HCT116 (cell line): ENCODE measurements around the gene ANKRD49. TPM values are rescaled to one million over a fixed set of nuclear protein-coding genes. Genes with fewer than 3 reads are reported as not detected.
"Not testable (repeated sequence)": the region's sequence is repeated elsewhere in the genome, so short reads cannot be mapped to it uniquely, and the experiment has no call there.

Source experiments
- ATAC-seq: fragments of 200-7000 bp; cut with Tn5 transposase; 2 replicates; pipeline ENCODE4 v1.9.1; 2020; ENCODE audit warnings: mild to moderate bottlenecking, moderate library complexity
- BruUV-seq: library from RNA; stranded (reverse); fragments of 400-500 nt; replicated peaks from 2 replicates; lab custom pipeline; 2021; lab: Mats Ljungman, UMichigan
- CTCF ChIA-PET: fragments of 300-600 bp; sonication (Branson Sonifier 250); formaldehyde crosslinking; loops from one replicate; lab custom pipeline; 2021; ENCODE audit warnings: antibody characterized with exemption; lab: Charles Lee
- POLR2A ChIA-PET: fragments of 300-600, 350-600 bp; sonication (Branson Sonifier 250); formaldehyde crosslinking; loops from one replicate; lab custom pipeline; 2021; ENCODE audit warnings: antibody characterized with exemption; lab: Charles Lee
- RAD21 ChIA-PET, 2 experiments: fragments of 300-600 bp; sonication (Branson Sonifier 250); formaldehyde crosslinking; loops; one replicate each; lab custom pipeline; 2023; ENCODE audit warnings: low total read pairs in 2 of 2; ENCODE audit not compliant: uncharacterized antibody in 2 of 2, unreplicated experiment in 2 of 2, low non-redundant PET in 1 of 2; lab: Charles Lee
- DNase-seq: peaks from one replicate; pipeline ENCODE4 v3.0.0-alpha.2; 2010; ENCODE audit warnings: low read depth, low spot score
- H2AFZ ChIP-seq: fragments of 200-600 bp; shearing (Covaris generic), sonication (generic); 2 replicates; pipeline ENCODE4 v1.6.1; 2017; ENCODE audit warnings: low read depth, mixed run types, mixed read lengths, antibody characterized with exemption, low read length; ENCODE audit not compliant: poor library complexity, severe bottlenecking
- H3K27ac ChIP-seq: 2 replicates; pipeline ENCODE4 v1.5.1; 2012; ENCODE audit warnings: low read depth, low read length
- H3K27me3 ChIP-seq: fragments of 200-600 bp; sonication (generic); 2 replicates; pipeline ENCODE4 v1.6.1; 2016; ENCODE audit warnings: mixed run types, low read length, mixed read lengths; ENCODE audit not compliant: insufficient read depth
- H3K36me3 ChIP-seq, 2 experiments: fragments of 200-500 bp in 1 of 2; fragments of 200-600 bp in 1 of 2; sonication (Bioruptor generic) in 1 of 2; sonication (generic) in 1 of 2; 2 replicates each; pipeline versions ENCODE4 v1.5.1 to v1.6.1; 2014 to 2016; ENCODE audit warnings: low read length in 2 of 2, inconsistent platforms in 1 of 2, mixed read lengths in 1 of 2, mixed run types in 1 of 2; ENCODE audit not compliant: insufficient read depth in 2 of 2, control insufficient read depth in 1 of 2
- H3K4me1 ChIP-seq, 2 experiments: fragments of 200-600 bp in 1 of 2; sonication (generic) in 1 of 2; 2 replicates each; pipeline versions ENCODE4 v1.5.1 to v1.6.1; 2012 to 2017; ENCODE audit warnings: low read length in 2 of 2, inconsistent platforms in 1 of 2, mild to moderate bottlenecking in 1 of 2, mixed read lengths in 1 of 2, mixed run types in 1 of 2, moderate library complexity in 1 of 2; ENCODE audit not compliant: insufficient read depth in 2 of 2, control insufficient read depth in 1 of 2
- H3K4me2 ChIP-seq: fragments of 200-600 bp; sonication (generic); 2 replicates; pipeline ENCODE4 v1.6.1; 2017; ENCODE audit warnings: mixed run types, low read length, mixed read lengths
- H3K4me3 ChIP-seq, 2 experiments: fragments of 200-600 bp in 1 of 2; sonication (generic) in 1 of 2; replicated peaks in 1 of 2; 2 replicates each; pipeline ENCODE4 v1.5.1; 2011 to 2016; ENCODE audit warnings: low read length in 2 of 2, control low read depth in 1 of 2, low read depth in 1 of 2, mild to moderate bottlenecking in 1 of 2, mixed read lengths in 1 of 2, mixed run types in 1 of 2
- H3K79me2 ChIP-seq: fragments of 200-600 bp; sonication (generic); 2 replicates; pipeline ENCODE4 v1.6.1; 2017; ENCODE audit warnings: mild to moderate bottlenecking, mixed run types, low read length, moderate library complexity, mixed read lengths; ENCODE audit not compliant: insufficient read depth
- H3K9ac ChIP-seq: fragments of 200-600 bp; sonication (generic); 2 replicates; pipeline ENCODE4 v1.6.1; 2016; ENCODE audit warnings: low read length, mixed read lengths
- H3K9me2 ChIP-seq: fragments of 200-600 bp; sonication (generic), shearing (Covaris generic); 2 replicates; pipeline ENCODE4 v1.6.1; 2017; ENCODE audit warnings: mixed run types, mild to moderate bottlenecking, moderate library complexity; ENCODE audit not compliant: insufficient read depth
- H3K9me3 ChIP-seq, 2 experiments: fragments of 200-500 bp in 1 of 2; fragments of 200-600 bp in 1 of 2; sonication (Bioruptor generic) in 1 of 2; sonication (generic) in 1 of 2; 2 replicates each; pipeline ENCODE4 v1.6.1; 2014 to 2017; ENCODE audit warnings: low read length in 2 of 2, mixed read lengths in 2 of 2, inconsistent platforms in 1 of 2, low read depth in 1 of 2, mild to moderate bottlenecking in 1 of 2, mixed run types in 1 of 2, moderate library complexity in 1 of 2; ENCODE audit not compliant: control insufficient read depth in 1 of 2, insufficient read depth in 1 of 2
- H4K20me1 ChIP-seq: fragments of 200-600 bp; sonication (generic), shearing (Covaris generic); 2 replicates; pipeline ENCODE4 v1.6.1; 2017; ENCODE audit warnings: mixed run types, mild to moderate bottlenecking, moderate library complexity; ENCODE audit not compliant: insufficient read depth
- CBX3 ChIP-seq: IDR thresholded peaks from 2 replicates; pipeline ENCODE4 v1.6.1; 2012; ENCODE audit warnings: low read depth
- CTCF ChIP-seq, 3 experiments: fragments of 200-600 bp in 1 of 3; sonication (generic) in 1 of 3; IDR thresholded peaks in 2 of 3; conservative IDR thresholded peaks in 1 of 3; 2 replicates each; pipeline ENCODE4 v1.5.1; 2012 to 2017; ENCODE audit warnings: low read depth in 2 of 3, low read length in 2 of 3, antibody characterized with exemption in 1 of 3, borderline replicate concordance in 1 of 3, control low read depth in 1 of 3, mild to moderate bottlenecking in 1 of 3, mixed read lengths in 1 of 3, mixed run types in 1 of 3, moderate library complexity in 1 of 3; ENCODE audit not compliant: insufficient read depth in 1 of 3
- EZH2 ChIP-seq: fragments of 200-600 bp; sonication (generic); IDR thresholded peaks from 2 replicates; pipeline ENCODE4 v1.6.1; 2017; ENCODE audit warnings: antibody characterized with exemption, mixed run types
- RAD21 ChIP-seq: IDR thresholded peaks from 2 replicates; pipeline ENCODE4 v1.6.1; 2012; ENCODE audit warnings: low read depth, mild to moderate bottlenecking
- ZNF274 ChIP-seq: fragments of 200-500 bp; sonication (Bioruptor generic); IDR thresholded peaks from 2 replicates; pipeline ENCODE4 v1.6.1; 2014; ENCODE audit warnings: mild to moderate bottlenecking, low read depth, low read length, inconsistent platforms
- intact Hi-C: fragments of 100-400 bp; cut with micrococcal nuclease; formaldehyde crosslinking; loops from 2 replicates; pipeline ENCODE4 v1.10.0; 2022
- total RNA-seq: library from RNA; stranded (reverse); gene quantifications from one replicate; pipeline ENCODE4 v1.2.1, GENCODE V29; 2021; ENCODE audit not compliant: unreplicated experiment

Gene ANKRD49
- total RNA-seq, 1 experiment from 2014 or later = 8.2 TPM

GRCh38 chr11:94504689-94505293 is 11.0 kb downstream of the ANKRD49 start:
- H3K27me3 ChIP-seq = no peaks in the 10 kb centered on the region
- H2AFZ ChIP-seq = no peak overlapping the region
- no peak overlapping the region for H3K27ac ChIP-seq
- RAD21 ChIA-PET = interaction anchor here (0.6 to 2.2 kb wide), 3 partner anchors 609 to 630 kb away, joined by 3 to 13 read pairs (median 8); no protein-coding TSS in a partner anchor
- no peak overlapping the region for H3K9ac ChIP-seq
- H3K79me2 ChIP-seq = no peaks in the 10 kb centered on the region
- no TSS peak for BruUV-seq
- intact Hi-C loops = loop anchor here (1.0 to 10.0 kb wide), 7 partner anchors 179 to 1560 kb away; no protein-coding TSS in a partner anchor
- no peak overlapping the region for H3K4me2 ChIP-seq
- no peak overlapping the region for H3K4me3 ChIP-seq
- H3K9me2 ChIP-seq = no peaks in the 10 kb centered on the region
- ATAC-seq = peak; percentile 79
- no peaks in the 10 kb centered on the region for H3K9me3 ChIP-seq
- no peaks in the 10 kb centered on the region for H3K4me1 ChIP-seq
- peak; percentile 55 to 72 (median 69) for TF ChIP-seq CTCF (IDR thresholded peaks at IDR 0.05 in 2 of 3, conservative IDR thresholded peaks at IDR 0.05 in 1 of 3; ENCODE audit: borderline replicate concordance in 1 of 3, insufficient read depth in 1 of 3, low read depth in 2 of 3, low read length in 2 of 3)
- peak; percentile 86 for TF ChIP-seq RAD21
- no peak for TF ChIP-seq CBX3
- TF ChIP-seq EZH2 = no peak
- no peak for TF ChIP-seq ZNF274
- H4K20me1 ChIP-seq = no peaks in the 10 kb centered on the region
- CTCF ChIA-PET = interaction anchor here (0.6 to 3.0 kb wide), 19 partner anchors 10 to 1268 kb away, joined by 3 to 54 read pairs (median 5); partner anchors contain the start of genes ANKRD49 and MRE11
- POLR2A ChIA-PET = no interaction called here
- peak; percentile 51 for DNase-seq
- H3K36me3 ChIP-seq = 0 out of 4 replicates have a peak, but pooled peaks cover 0 to 3% of the 10 kb centered on the region in 2 experiments

GRCh38 chr11:94506513-94506912 is 12.7 kb downstream of the ANKRD49 start:
- POLR2A ChIA-PET, RAD21 ChIA-PET, H3K4me1 ChIP-seq, DNase-seq, H3K27ac ChIP-seq, H3K4me3 ChIP-seq, H3K27me3 ChIP-seq, H3K36me3 ChIP-seq, H3K9me3 ChIP-seq, ATAC-seq, H3K9me2 ChIP-seq, H3K79me2 ChIP-seq, H4K20me1 ChIP-seq, H2AFZ ChIP-seq, H3K9ac ChIP-seq, H3K4me2 ChIP-seq, BruUV-seq: not testable (repeated sequence)
- CTCF ChIA-PET = interaction anchor here (1.0 to 2.9 kb wide), 2 partner anchors 11 to 611 kb away, joined by 3 to 15 read pairs; no protein-coding TSS in a partner anchor
- intact Hi-C loops = loop anchor here (10.0 kb wide), 3 partner anchors 582 to 1562 kb away; no protein-coding TSS in a partner anchor
